ENCODE measurements around the gene PTPRN2.

The PTPRN2 gene

DNA sequence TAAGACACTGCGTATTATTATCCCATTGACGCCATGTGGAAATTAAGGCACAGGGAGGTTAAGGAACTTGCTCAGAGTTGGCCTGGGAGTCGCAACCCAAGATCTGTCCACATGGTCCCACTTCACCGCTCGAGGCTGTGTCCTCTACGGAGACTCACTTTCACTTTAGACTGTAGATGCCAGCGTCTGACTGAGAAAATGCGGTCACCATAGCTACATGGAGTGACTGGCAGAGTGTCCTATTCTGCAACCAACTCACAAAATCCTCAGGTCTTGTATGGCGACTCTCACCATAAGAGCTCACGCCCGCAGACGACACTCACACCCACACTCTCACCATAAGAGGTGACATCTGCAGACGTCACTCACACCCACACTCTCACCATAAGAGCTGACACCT lies 257.9 kb downstream of the PTPRN2 start:
- DNase-seq, result no peak

DNA sequence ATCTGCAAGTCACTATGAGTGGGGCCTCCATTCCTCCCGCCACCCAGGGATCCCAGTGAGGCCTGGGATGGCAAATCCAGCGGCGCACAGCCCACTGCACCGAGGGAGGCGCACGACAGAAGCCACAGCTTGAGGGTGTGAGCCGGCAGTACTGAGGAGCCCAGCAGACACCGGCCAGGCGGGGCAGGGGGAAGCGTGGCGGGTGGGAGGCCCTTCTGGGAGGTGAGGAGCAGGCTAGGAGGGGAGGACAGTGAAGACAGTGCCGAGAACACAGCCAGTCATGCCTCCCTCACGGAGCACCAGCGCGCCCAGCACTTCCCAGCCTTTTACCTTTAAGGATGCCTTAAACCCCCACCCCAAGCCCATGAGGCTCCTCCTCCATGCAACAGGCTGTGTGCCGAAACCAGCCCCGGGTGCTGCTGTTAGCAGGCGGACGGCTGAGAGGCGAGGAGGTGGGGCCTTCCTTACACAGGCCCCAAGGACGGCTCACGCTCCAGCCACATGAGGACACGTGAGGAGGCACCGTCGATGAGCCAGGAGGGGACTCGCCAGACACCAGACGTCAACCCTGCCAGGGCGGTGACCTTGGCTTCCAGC lies 258.5 kb downstream of the PTPRN2 start:
- no peak for DNase-seq

DNA sequence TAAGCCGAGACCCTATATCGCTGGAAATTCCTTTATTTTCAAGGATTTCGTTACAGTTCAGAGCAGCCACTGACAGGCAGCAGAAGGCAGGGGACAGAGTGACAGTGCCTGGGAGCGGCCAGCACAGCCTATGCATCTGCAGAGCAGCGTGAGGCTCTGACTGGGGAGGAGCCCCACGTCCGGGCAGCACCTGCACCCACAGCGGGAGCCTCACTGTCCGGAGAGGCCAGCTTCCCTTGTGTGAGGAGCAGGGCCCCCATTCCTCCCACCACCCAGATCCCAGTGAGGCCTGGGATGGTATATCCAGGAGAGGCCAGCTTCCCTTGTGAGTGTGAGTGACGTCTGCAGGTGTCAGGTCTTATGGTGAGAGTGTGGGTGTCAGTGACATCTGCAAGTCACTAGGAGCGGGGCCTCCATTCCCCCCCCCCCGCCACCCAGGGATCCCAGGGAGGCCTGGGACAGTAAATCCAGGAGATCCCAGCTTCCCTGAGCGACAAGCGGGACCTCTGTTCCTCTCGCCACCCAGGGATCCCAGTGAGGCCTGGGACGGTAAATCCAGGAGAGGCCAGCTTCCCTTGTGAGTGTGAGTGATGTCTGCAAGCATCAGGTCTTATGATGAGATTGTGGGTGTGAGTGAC lies 259.1 kb downstream of the PTPRN2 start:
- no peak for DNase-seq

DNA sequence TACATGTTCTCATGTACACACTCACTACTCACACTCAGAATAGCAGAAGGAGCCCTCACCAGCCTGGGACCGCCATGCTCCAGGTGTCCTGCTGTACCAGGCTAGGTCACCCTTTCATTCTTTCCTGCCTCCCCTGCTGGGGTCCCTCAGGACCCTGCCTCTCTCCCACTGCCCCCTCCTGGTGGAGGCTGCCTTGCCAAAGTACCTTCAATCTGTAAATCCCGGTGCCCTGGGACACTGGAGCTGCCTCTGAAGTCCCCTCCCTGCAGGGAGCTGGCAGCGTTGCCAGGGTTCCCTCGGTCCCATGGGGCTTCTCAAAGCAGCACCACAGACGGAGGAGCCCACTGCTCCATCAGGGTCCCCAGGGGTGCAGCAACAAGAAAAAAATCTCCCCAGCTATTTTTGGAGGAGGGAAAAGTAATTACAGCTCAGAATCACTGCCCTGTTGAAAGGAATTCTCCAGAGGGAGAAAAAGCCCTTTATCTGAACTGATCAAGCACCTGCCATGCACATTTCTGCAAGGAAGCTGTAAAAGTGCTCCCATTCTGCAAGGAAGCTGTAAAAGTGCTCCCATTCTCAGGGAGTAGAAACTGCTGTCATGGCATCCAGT lies 259.9 kb downstream of the PTPRN2 start:
- DNase-seq, result no peak

DNA sequence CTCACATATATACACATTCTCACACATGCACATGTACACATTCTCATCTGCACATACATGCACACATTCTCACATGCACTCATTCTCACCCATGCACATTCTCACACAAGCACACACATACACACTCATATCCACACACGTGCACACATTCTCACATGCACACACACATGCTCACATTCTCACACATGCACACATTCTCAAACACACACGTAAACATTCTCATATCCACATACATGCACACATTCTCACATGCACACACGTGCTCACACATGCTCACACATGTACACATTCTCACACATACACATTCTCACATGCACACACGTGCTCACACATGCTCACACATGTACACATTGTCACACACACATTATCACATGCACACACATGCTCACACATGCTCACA lies 260.6 kb downstream of the PTPRN2 start:
- DNase-seq, result no peak

DNA sequence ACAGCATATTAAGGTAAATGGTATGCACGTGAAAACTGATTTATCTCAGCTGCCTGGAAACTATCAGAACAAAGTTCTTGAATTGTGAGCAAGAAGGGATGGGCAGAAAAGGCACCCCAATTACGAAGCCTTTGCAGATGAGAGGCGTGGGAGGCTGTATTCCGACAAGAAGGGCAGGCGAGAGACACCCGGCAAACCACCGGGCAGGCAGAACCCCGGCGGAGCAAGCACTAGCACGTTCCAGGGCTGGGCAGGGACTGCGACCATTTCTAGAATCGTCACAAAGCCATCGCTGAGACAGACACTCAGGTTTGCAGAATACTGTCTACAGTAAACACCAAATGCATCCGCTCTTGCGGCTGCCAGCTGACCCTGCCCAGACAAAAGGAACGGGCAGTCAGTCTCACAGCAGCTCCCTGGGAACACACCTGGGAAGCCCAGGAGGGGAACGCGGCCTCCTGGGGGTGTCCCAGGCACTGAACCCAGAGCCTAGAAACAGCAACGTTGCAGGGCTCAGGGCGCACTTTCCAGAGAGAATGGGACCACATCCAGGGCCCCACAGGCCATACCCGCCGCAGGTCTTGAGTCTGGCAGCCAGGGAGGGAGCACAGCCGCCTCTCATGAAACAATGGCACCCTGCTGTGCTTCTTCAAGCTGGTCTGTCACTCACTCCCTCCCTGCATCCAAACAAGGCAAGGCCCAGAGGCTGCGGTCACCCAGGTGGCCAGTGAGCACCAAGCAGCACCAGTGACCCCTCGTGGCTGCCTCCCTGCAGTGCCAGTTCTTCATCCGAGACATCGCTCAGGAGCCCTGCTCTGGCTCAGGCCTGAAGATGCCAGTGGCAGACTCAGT lies 261.9 kb downstream of the PTPRN2 start:
- DNase-seq, result no peak

DNA sequence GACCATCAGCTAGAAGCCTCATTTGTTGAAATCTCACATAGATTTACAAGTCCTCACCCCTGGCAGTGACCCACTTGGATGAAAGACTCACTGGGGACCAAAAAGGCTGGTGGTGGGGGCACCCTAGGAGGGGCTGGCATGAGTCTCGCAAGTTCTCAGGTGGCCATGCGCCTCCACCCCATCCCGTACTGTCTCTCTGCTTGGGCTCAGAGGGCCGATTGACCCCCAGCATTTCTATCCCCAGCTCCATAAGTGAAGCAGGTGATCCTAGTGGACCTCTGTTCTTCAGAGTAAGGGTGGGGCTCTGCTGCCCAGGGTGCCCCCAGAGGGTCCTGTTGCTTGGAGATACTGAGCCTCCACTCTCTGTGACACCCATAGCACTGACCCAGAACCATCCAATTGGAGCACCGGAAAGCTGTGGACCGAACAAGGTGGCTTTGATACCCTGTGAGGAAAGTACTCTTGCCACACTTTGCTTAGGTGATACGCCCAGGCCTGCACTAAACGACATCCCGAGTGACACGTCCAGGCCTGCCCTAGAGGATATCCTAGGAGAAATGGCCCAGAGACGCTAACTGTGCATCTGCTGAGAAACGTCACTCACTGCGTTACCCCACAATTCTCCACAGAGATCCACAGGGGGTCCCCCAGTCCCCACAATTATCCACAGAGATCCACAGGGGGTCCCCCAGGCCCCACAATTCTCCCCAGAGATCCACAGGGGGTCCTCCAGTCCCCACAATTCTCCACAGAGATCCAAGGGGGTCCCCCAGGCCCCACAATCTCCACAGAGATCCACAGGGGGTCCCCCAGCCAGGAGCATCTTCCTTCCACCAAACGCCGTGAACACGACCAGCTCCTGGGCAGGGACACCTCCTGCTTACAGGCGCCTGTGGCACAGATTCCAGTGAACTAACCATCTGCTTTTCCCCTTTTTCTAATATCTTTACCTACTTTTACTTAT lies 262.9 kb downstream of the PTPRN2 start:
- no peak for DNase-seq

DNA sequence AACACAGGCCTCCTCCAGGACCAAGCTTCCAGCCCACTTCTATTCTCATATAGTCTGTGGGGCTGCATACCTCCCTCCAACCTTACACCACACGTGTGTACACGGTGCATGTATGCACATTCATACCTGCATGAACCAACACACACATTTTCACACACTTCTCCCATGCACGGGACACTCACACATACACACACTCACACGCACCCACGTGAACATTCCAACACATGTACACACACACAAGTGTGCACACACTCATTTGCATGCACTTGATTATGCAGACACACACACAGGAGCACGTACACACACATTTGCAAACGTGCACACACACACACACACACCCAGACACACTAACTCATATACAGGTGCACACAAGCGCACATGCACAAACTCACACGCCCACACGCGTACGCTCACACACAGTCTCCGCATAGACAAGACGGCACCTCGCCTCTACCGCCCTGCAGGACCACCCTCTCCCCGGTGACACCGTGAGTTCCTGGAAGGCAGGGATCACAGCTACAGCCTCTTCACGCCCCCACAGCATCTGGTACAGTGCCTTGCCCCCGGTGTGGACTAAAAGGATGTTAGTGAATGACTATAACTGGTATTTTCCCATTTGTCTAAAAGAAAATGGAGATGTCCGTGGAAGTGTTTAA lies 263.8 kb downstream of the PTPRN2 start:
- no peak for DNase-seq

DNA sequence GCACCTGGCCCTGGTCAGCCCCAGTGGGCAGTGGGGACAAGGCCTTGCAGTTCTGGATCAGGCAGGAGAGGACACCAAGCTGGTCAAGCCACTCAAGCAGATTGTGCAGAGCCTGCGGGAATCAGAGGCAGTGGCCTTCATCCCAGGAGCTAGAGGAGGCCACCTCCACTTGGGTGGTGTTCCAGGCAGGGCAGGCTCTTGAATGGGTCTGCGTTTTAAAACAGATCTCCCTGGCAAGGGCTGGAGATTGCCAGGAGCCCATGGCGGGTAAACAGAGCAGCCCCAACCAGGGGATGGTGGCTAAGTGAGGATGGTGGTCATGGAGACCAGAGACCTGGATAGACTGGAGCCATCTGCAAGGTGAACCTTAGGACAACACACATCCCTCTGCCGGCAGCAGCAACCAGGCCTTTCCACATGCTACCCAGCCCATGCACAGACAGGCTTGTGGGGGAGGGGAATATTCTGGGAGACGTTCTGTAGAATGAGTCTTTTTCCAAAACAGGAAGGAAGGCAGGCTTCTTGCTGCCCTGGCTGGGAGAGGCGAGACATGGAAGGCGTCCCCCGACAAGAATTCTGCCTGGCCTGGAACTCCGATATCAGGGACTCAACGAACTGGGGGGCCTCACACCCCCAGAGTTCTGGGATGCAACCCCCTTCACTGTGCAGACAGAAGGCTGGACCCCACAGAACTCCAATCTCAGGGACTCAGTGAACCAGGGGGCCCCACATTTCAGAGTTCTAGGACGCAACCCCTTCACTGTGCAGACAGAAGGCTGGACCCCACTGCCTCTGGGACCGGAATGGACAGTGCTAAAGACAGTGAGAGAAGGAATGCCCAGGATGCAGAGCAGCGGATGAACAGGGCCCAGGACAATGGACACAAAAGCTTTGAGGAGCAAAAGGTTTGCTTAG lies 264.8 kb downstream of the PTPRN2 start:
- no peak for DNase-seq

DNA sequence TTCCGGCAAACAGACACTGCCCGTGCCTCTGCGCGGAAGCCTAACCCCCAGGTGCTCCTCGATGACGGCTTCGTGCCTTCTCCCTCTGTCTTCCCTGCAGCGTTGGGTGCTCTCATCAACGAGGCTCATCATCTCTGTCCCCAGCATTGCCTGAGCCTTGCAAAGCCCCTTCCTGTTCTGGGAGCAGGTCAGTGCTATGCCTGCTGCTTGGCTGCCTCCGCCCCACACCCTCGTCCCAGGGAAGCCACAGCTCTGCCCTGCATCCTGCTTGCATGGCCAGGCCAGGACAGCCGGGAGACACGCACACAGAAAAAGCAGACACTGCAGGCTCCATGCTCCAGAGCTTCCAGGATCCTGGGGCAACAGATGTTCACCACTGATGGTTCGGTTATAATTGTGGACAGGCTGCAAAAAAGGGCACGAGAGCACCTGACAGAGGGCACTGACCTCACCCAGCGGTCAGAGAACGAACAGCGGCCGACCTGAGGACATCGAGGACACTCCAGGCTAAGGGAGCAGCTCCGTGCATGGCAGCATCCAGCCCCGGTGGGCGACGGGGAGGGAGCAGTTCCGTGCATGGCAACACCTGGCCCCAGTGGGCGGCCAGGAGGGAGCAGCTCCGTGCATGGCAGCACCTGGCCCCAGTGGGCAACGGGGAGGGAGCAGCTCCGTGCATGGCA lies 265.5 kb downstream of the PTPRN2 start:
- no peak for DNase-seq

DNA sequence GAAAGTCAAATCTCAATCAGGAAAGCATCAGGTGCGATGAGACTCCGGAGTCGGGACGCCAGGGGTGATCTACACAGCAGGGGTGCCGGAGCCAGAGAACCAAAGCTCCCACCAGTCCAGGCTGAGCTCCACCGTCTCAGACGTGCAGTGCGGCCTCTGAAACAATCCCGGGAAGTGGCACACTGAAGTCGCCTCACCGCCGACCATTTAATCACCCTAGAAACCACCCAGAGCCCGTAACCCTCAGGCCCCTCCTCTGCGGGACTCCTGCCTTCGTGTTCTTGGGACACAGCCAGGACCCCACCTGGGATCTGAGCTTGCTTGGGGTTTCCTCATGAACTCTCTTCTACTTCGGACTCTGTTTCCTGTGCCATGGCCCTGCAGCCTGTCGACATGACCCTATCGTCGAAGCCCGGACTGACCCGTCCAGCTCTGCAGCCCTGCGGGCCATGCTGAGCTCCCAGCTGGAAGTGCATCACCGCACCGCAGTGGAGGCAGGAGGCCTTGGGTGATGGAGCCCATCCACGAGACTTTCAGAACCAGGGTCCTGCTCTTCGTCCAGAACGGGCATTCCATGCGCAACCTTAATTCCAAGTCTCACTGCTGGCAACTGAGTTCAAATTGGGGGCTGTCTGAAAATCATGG lies 266.4 kb downstream of the PTPRN2 start:
- DNase-seq, result no peak

DNA sequence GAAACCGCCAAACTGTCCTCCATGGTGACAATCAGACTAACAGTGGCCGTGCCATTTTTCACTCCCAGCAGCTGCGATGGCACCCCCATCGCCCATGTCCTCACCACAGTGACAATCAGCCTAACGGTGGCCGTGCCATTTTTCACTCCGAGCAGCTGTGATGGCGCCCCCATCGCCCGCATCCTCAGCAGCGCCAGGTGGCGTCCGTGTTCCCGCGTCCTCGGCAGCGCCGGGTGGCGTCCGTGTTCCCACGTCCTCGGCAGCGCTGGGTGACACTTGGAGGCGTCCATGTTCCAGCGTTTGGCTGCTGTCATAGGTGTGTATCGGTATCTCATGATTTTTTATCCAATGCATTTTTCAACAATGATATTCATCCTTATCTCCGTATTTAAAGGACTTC lies 267.3 kb downstream of the PTPRN2 start:
- DNase-seq, result no peak

DNA sequence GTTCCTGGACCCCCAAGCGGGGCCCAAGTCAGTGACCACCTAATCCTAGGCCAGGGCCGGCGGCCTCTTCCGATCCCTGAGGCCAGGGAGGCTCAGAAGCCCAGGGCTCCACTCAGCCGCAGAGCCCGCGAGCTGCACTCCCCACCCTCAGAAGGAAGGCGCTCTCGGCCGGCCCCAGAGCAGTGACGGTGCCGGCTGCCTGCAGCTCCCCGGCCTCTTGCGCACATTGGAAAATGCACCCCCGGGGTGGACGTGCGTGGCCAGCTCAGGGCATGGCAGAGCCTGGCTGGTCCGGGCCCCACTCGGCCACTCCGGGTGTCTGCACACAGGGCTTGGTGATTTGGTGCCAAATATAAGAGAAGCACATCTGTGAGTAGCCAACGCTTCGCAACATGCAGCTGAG lies 269.1 kb downstream of the PTPRN2 start:
- DNase-seq, result no peak

DNA sequence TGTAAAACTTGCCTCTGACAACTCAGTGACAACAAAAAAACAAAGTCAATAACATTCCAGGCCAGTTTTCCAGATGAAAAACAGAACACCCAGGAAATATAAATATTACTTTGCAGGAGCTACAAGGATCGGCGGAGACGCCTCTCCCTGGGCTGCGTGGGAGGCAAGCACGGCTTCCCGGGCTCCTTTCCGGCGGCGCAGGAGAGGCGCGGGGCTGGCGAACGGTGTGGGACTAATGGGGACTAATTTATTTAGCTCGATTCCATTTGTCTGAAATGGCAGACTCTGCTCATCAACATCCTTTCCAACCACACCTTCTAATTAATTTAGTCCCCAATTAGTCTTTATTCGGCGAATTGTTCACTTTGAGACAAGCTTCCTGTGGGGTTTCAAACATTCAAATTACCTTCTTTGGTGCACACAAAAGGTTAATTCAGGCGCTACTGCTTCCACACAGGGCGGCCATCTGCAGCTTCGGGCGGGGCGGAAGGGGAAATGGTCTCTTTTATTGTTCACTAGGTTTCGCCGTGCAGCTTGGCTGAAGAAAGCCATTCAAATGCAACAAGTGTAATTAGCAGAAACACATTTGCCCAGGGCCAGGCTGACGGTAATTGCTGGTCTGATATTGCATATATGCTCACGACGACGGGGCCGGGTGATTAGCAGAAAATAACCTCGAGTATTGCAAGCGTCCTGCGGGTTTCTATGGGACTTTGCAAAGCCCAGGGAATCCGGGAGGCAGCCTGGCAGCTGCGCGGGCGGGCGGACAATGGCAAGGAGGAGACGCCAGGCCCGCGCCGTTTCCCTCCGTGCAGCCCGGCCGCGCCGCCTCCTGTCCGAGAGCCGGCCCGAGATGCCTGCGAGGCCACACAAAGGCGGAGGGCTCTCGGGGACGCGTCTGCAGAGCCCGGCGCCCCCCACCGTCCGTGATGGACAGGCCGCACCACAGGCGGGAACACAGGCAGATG lies 270.1 kb downstream of the PTPRN2 start:
- no peak for DNase-seq

DNA sequence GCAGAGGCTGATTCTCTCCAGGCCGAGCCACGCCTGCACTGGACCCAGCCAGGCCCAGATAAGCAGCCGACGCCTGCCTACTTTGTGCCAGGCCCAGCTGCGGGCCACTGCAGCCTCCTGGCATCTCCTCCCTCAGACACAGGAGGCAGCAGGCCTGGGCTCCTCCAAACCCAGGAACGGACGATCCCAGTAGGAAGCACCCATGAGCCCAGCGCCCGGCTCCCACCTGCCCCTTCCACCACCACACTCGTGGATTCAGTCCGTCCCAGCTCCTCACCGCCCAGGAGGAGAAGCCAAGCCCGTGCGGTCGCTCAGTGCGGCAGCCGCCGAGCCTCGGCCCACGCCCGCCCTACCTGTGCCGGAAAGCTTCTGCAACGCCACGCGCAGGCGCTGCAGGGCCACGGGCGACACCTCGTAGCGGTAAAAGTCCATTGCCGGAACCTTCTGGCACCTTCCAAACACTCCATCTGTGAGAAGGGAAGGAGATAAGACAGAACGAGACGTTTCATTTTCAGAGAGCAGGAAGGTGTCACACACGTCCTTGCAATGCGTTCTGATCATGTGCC lies 271.1 kb downstream of the PTPRN2 start:
- DNase-seq, result no peak

DNA sequence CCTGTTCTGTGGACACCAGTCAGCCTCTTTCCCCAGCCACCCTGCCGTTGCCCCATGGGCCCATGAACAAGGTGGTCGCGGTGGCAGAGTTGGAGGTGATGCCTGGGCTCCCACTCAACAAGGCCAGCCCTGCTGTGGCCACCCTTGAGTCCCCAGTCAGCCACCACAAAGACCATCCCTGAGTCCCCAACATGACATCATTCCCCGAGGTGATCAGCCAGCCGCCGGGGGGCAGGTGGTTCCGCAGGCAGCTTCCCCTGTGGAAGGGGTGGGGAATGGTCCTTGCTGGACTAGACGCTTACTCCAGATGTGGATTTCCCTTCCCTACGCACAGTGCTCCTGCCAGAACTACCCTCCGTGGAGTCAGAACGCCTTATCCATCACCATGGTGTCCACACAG lies 271.7 kb downstream of the PTPRN2 start:
- no peak for DNase-seq

DNA sequence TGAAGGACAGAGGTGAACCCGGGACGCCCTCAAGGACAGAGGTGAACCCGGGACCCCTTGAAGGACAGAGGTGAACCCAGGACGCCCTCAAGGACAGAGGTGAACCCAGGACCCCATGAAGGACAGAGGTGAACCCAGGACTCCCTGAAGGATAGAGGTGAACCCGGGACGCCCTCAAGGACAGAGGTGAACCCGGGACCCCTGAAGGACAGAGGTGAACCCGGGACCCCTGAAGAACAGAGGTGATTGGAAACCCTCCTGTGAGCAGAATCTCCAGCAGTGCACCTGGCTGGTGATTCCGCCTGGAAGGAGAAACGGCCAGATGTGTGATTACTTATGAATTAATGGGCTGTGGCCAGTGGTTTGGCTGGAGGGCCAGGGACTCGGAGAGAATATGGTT lies 272.3 kb downstream of the PTPRN2 start:
- DNase-seq, result no peak

DNA sequence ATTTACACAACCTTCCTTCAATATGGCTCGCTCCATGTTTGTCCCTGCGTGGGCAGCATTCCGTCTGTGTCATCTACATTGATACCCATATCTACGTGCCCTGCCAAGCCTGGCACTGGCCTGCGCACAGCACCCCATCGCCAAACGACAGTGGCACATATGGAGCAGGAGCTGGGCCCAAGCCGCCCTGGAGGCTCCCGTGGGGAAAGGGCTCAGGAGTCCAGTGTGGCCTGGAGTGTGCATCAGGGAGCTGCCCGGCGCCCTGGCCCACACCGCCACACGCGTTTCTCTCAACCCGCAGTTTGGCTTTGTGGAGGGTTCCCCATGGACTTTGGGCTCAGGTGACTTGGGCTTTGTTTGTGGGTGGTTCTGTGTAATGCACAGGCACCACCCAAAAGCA lies 273.2 kb downstream of the PTPRN2 start:
- no peak for DNase-seq
